NB4 (cell line): Measurements from ENCODE around the gene BCL7A.

Experiments used
- CTCF ChIP-seq: IDR thresholded peaks from one replicate; pipeline ENCODE4 v1.5.1; 2012; ENCODE audit warnings: low read depth, low read length
- MAX ChIP-seq: IDR thresholded peaks from 2 replicates; pipeline ENCODE4 v1.6.1; 2011; ENCODE audit warnings: low read depth, low read length
- MYC ChIP-seq: IDR thresholded peaks from 2 replicates; pipeline ENCODE4 v1.6.1; 2011; ENCODE audit warnings: low read depth, low read length
- POLR2A ChIP-seq: IDR thresholded peaks from 2 replicates; pipeline ENCODE4 v1.6.1; 2011; ENCODE audit warnings: mild to moderate bottlenecking; ENCODE audit not compliant: insufficient read length; ENCODE audit errors: extremely low read depth

GRCh38 chr12:122067548-122067947, 45.9 kb downstream of the BCL7A start:
- TF ChIP-seq CTCF (no peak), POLR2A (no peak), MYC (no peak), MAX (no peak)
